ENCODE data around the gene SCLT1. TPM values are rescaled to one million over a fixed set of nuclear protein-coding genes. Genes with fewer than 3 reads are reported as not detected.

The SCLT1 gene
- total RNA-seq, 4 donors from 2014 or later = 6.7 to 19.1 (median 13.5) TPM

DNA sequence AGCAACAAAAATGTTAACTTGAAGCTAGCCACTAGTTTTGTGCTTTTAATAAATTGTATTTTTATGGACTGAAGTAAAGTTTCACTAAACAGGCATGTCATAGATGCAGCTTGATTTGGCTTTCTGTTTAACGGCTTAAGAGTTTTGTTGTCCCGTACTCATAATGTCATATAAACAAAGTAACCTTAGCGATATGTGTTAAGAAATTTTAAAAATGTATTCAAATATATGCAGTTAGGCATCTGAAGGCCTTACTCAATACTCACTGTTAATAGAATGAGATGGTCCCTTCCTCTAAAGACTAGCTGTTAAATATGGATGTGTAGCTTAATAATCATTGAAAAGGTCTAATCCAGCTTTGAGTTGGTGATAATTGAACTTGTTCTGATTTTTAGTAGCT, 1.0 kb upstream of the SCLT1 start:
- H3K9me3 ChIP-seq = no peaks in the 10 kb centered on the region
- WGBS, 2 donors = 59 to 64% methylated on average over 3 of the region's 3 CpGs
- peak overlapping the region in 2 of 4 donors; percentile 86 to 96 for H3K4me3 ChIP-seq
- intact Hi-C loops (cut with DNase I) = no loop called here
- TF ChIP-seq POLR2A (IDR thresholded peaks at IDR 0.05) = no peak
- TF ChIP-seq, protein P1, sequence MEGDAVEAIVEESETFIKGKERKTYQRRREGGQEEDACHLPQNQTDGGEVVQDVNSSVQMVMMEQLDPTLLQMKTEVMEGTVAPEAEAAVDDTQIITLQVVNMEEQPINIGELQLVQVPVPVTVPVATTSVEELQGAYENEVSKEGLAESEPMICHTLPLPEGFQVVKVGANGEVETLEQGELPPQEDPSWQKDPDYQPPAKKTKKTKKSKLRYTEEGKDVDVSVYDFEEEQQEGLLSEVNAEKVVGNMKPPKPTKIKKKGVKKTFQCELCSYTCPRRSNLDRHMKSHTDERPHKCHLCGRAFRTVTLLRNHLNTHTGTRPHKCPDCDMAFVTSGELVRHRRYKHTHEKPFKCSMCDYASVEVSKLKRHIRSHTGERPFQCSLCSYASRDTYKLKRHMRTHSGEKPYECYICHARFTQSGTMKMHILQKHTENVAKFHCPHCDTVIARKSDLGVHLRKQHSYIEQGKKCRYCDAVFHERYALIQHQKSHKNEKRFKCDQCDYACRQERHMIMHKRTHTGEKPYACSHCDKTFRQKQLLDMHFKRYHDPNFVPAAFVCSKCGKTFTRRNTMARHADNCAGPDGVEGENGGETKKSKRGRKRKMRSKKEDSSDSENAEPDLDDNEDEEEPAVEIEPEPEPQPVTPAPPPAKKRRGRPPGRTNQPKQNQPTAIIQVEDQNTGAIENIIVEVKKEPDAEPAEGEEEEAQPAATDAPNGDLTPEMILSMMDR (IDR thresholded peaks at IDR 0.05) = no peak
- H3K36me3 ChIP-seq = no peaks in the 10 kb centered on the region
- peaks cover 0 to 51% (median 3%) of the 10 kb centered on the region in 3 donors for H3K4me1 ChIP-seq
- no peaks in the 10 kb centered on the region for H3K27me3 ChIP-seq
- DNase-seq = no peak
- H3K27ac ChIP-seq = peak overlapping the region in 2 of 4 donors; percentile 99

DNA sequence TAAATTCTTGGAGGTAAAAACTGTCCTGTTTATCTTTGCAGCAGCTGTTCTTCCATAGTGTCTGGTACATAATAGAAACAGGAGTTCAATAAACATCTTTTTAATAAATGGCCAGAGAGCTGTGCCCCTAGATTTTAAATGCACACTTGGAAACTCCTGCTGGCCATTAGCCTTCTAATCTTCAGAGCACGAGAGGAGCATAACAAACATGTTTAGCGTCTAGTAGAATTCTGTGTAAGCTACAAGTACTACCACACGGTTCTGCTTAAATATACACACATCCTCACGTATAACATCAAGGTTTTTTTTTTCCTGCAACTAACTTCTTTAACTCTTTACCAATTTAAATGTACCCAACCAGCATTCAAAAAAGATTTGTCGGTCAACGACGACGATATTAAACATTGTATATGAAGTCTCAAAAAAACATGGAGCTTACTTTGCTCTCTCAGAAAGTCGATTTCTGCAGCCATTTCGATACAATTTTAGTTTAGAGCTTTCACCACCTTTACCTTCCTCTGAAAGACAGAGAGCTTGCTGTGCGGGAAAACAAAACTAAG, 628 bp downstream of the SCLT1 start:
- DNase-seq = no peak

DNA sequence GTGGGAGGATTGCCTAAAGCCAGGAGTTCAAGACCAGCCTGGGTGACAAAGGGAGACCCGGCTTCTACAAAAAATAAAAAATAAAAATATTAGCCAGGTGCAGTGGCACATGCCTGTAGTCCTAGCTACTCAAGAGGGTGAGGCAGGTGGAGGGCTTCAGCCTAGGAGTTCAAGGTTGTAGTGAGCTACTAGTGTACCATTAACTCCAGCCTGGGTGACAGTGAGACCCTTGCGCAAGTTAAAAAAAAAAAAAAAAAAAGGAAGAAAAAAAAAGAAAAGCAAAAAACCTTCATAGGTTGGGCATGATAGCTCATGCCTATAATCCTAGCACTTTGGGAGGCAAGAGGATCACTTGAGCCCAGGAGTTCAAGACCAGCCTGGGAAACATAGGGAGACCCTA, 5.8 kb downstream of the SCLT1 start:
- H3K9me3 ChIP-seq = no peaks in the 10 kb centered on the region
- peaks cover 0 to 20% (median 0%) of the 10 kb centered on the region in 3 donors for H3K4me1 ChIP-seq
- intact Hi-C loops (cut with DNase I) = no loop called here
- H3K36me3 ChIP-seq = no peaks in the 10 kb centered on the region
- WGBS, 2 donors = 92 to 95% methylated on average over 2 of the region's 2 CpGs
- H3K27ac ChIP-seq = no peak overlapping the region
- TF ChIP-seq, protein P1 (IDR thresholded peaks at IDR 0.05) = no peak
- no peak for TF ChIP-seq POLR2A (IDR thresholded peaks at IDR 0.05)
- no peak for DNase-seq
- H3K27me3 ChIP-seq = no peaks in the 10 kb centered on the region
- no peak overlapping the region for H3K4me3 ChIP-seq

More for the DNA sequence above, 628 bp downstream of the SCLT1 start:
- peak overlapping the region; percentile 85 to 96 (median 88) for H3K4me3 ChIP-seq
- TF ChIP-seq, protein P1 (IDR thresholded peaks at IDR 0.05) = peak in 1 of 6 experiments; percentile 12
- no peak for TF ChIP-seq POLR2A (IDR thresholded peaks at IDR 0.05)
- 0 to 1% methylated on average over 11 of the region's 11 CpGs for WGBS, 2 donors
- no peaks in the 10 kb centered on the region for H3K36me3 ChIP-seq
- no peaks in the 10 kb centered on the region for H3K27me3 ChIP-seq
- H3K9me3 ChIP-seq = no peaks in the 10 kb centered on the region
- H3K4me1 ChIP-seq = peaks cover 0 to 51% (median 3%) of the 10 kb centered on the region in 3 donors
- intact Hi-C loops (cut with DNase I) = no loop called here
- peak overlapping the region; percentile 97 to 99 (median 99) for H3K27ac ChIP-seq

DNA sequence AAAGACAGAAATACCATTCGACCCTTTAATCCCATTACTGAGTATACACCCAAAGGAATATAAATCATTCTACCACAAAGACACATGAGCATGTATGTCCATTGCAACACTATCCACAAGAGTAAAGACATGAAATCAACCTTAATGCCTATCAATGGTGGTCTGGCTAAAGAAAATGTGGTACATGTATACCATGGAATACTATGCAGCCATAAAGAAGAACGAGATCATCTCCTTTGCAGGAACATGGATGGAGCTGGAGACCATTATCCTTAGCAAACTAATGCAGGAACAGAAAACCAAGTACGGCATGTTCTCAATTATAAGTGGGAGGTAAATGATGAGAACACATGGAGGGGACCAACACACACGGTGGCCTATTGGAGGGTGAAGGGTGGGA, 7.9 kb downstream of the SCLT1 start:
- Histone ChIP-seq H3K4me1 (no peaks in the 10 kb centered on the region), H3K36me3 (peaks cover 0 to 17% (median 7%) of the 10 kb centered on the region in 3 donors), H3K27me3 (no peaks in the 10 kb centered on the region), H3K9me3 (no peaks in the 10 kb centered on the region), H3K4me3 (no peak overlapping the region), H3K27ac (no peak overlapping the region)
- intact Hi-C loops (cut with DNase I) = no loop called here
- TF ChIP-seq, protein P1 (IDR thresholded peaks at IDR 0.05) = no peak
- TF ChIP-seq POLR2A (IDR thresholded peaks at IDR 0.05) = no peak
- DNase-seq = no peak
- WGBS, 2 donors = 96 to 99% methylated on average over 4 of the region's 4 CpGs

DNA sequence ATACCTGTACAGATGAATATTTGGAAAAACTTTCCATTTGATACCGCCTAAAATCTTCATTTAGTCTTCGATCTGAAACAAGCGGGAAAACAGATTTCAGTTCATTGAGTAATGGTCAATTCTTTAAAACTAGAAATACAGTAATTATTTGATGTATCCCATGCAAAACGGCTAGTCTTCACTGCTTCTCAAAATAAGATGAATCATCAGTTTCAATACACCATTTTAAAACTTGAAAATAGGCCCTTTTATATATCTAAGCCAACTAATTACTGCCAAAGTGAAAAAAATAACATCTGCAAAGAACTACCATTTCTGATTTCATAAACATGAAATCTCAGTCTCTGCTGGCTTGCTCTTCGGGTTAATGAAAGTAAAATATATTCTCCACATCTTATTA, 11.0 kb downstream of the SCLT1 start:
- Histone ChIP-seq H3K36me3 (peaks cover 0 to 39% (median 14%) of the 10 kb centered on the region in 3 donors), H3K27ac (no peak overlapping the region), H3K4me1 (no peaks in the 10 kb centered on the region), H3K4me3 (no peak overlapping the region), H3K27me3 (no peaks in the 10 kb centered on the region), H3K9me3 (no peaks in the 10 kb centered on the region)
- TF ChIP-seq, protein P1 (IDR thresholded peaks at IDR 0.05) = no peak
- no peak for TF ChIP-seq POLR2A (IDR thresholded peaks at IDR 0.05)
- DNase-seq = no peak
- WGBS, 2 donors = 89 to 93% methylated on average over 5 of the region's 5 CpGs
- intact Hi-C loops (cut with DNase I) = no loop called here
